Endometrial microvascular endothelial cells (primary cell): ENCODE measurements around the gene PPTC7. TPM values are rescaled to one million over a fixed set of nuclear protein-coding genes. Genes with fewer than 3 reads are reported as not detected.
"Not testable (repeated sequence)": the region's sequence is repeated elsewhere in the genome, so short reads cannot be mapped to it uniquely, and the experiment has no call there.

ENCODE experiments used
- in situ Hi-C: cut with HindIII; loops from 2 replicates; pipeline ENCODE4 v1.10.0; 2017; ENCODE audit warnings: low sequenced_read_pairs, low pct_unique_long_range_greater_than_20kb; ENCODE audit errors: inconsistent ontology term
- total RNA-seq: library from RNA; depleted of rRNA; stranded (reverse); fragments of >200 nt; gene quantifications from one replicate; pipeline ENCODE4 v1.2.3, GENCODE V29; 2015; ENCODE audit errors: inconsistent ontology term

The PPTC7 gene
- total RNA-seq, 1 donor from 2014 or later, result 11.3 TPM

- in situ Hi-C loops, result no loop called here
These were observed 16.9 kb downstream of the PPTC7 start for GRCh38 chr12:110565894-110566871.

DNA sequence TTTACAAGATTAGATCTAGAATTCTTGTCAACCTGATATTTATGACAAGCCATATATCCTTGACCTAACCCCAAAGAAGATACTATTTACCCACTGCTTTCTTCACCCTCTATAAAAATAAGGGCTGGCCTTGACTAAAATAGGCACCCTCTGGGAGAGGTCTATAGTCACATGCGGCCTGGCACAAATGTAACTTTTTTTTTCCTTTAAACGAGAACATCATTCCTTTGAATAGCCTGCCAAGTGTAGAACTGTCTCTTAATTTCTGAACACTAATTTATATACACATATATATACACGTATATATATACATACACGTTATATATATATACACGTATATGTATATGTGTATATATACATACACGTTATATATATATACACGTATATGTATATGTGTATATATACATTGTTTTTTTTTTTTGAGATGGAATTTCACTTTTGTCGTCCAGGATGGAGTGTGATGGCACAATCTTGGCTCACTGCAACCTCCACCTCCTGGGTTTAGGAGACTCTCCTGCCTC is 18.6 kb downstream of the PPTC7 start:
- in situ Hi-C loops, result no loop called here

DNA sequence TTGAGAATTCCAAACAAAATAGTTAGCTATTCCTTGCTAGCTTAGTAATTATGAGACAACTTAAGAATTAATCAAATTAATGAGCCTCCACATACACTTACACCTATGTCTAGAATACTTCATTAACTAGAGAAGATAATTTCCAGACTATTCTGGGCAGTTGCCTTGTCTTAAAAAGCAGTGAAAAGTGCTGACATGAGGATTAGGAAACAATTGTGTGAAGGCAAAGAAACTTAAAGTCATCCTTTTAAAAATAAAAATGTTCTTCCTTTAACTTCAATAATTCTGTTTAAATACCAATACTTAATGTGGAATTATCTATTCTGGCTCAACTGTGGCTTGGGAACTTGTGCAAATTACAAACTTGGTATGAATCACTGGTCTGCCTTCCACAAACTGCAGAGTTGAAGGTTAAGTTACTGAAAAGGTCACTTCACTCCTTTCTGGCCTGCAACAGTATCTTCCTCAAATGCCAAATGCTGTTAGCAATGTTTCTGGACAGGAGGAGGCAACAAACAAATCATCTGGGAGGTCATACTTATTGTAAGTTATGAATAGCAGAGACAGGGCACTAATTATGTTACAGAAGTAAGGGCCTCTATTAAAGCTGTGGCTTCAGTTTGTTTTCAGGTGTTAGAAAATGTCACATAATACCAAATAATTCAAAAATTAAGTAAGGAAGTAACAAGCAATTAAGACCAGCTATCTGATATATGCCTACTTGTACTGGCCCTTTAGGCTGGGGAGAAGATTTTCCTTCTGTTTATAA is 19.2 kb downstream of the PPTC7 start:
- in situ Hi-C loops, result no loop called here

GRCh38 chr12:110562386-110562785 is 20.7 kb downstream of the PPTC7 start:
- in situ Hi-C loops, result not testable (repeated sequence)

GRCh38 chr12:110561471-110562201 is 21.5 kb downstream of the PPTC7 start:
- in situ Hi-C loops, result no loop called here

- in situ Hi-C loops, result no loop called here
These were observed 22.2 kb downstream of the PPTC7 start for GRCh38 chr12:110560946-110561345.

DNA sequence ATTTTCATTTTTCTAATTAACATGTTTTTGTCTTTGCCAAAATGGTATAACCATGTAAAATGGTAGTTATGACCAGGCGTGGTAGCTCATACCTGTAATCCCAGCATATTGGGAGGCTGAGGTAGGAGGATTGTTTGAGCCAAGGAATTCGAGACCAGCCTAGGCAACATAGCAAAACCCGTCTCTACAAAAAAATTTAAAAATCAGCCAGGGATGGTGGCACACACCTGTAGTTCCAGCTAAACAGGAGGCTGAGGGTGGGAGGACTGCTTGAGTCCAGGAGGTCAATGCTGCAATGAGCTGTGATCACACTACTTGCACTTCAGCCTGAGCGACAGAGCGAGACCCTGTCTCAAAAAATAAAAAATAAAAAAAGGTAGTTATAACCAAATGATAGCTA is 23.1 kb downstream of the PPTC7 start:
- in situ Hi-C loops, result no loop called here

DNA sequence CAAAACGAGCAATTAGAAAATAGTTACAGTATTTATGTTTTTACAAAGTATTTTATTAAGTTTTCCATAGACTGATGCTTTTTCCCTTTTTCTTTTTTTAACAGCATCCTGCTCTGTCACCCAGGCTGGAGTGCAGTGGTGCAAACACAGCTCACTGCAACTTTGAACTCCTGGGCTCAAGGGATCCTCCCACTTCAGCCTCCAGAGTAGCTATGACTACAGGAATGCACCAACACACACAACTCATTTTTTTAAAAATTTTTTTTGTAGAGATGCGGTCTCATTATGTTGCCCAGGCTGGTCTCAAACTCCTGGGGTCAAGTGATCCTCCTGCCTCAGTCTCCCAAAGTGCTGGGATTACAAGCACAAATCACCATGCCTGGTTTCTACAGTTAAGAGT is 24.2 kb downstream of the PPTC7 start:
- in situ Hi-C loops, result not testable (repeated sequence)

DNA sequence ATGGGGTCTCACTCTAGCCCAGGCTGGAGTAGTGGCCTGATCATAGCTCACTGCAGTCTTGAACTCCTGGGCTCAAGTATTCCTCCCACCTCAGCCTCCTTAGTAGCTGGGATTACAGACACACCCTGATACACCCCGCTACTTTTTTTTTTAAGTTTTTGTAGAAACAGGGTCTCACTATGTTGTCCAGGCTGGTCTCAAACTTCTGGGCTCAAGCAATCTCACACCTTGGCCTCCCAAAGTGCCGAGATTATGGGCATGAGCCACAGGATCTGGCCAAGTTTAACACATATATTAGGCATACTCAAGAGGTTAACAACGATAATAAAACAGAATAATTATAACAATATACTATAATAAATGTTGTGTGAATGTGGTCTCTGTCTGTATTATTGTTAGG is 25.8 kb downstream of the PPTC7 start:
- in situ Hi-C loops, result no loop called here

DNA sequence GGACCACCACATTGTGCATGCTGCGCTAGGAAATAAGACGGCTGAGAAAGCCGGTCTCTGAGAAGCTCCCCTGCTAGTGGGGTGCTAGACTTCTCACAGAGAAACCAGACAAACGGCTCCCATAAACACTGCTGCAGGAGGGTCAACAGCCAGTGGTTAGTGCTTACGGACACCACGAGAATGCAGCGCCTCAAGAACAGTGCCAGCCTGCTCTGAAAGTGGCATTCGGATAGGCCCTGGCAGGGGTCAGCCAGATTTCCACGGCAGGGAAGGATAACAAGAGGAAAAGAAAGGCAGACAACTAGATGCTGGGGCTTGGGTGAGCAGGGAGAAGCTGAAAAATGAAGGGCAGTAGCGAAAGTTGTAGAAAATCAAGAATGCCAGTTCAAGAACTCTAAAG is 26.4 kb downstream of the PPTC7 start:
- in situ Hi-C loops, result no loop called here

DNA sequence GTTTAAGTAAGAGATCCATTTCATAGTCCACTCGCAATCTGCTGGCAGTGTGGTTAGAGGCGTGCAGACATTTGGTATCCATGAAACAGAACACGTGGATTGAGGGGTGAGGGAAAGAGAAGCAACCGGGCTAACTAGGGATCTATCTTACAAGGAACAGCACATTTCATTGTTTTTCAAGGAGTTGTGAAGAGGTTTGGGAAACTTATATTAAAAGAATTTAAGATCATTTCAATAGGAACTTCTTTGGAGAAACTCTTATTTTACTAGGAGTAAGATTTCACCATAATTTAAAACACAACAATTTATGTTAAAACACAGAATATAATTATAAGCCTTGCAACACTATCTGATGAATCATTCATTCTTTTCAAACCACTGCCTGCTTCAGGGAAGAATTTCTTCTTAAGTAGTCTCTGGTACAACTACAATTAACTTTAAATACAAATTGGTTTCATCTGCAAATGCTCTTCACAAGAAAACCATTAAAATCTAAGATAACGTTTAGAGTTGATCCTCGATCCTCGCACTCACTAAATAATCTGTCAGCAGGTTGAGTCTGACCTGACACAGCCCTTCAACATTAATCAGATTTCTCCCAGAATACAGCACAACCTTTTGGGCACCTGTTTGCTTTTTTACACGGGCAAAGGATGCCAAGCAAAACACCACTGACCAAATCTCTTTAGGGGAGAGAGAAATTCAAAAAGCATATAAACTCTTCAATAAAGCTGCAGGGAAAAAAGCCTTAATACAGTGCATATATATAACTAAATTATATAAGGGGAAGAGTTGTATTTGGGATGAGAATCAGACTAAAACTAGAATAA is 27.3 kb downstream of the PPTC7 start:
- in situ Hi-C loops, result no loop called here

DNA sequence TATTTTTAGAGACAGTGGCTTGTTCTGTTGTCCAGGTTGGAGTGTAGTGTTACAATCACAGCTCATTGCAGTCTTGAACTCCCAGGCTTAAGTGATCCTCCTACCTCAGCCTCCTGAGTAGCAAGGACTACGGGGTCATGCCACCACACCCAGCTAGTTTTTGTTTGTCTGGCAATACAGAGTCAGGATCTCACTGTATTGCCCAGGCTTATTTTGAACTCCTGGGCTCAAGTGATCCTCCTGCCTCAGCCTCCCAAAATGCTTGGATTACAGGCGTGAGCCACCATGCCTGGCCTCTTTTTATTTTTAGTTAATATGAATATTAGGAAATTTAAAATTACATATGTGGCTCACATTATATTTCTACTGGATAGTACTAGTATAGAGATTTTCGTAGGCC is 28.9 kb downstream of the PPTC7 start:
- in situ Hi-C loops, result no loop called here

DNA sequence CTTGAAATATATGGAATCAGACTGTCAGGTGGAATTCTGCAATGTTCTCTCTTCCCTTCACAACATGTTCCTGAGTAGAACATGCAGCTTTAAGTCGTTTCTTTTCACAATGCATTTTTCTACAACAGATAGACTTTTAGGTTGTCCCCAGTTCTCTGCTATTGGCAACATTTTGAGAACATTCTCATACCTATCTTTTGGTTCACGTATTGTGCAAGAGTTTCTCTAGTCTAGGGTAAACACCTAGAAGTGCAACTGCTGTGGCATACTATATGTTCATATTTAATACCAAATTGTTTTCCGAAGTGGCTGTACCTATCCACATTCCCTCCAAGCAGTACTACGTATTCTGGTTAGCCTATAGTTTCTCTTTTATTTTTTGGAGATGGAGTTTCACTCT is 32.1 kb downstream of the PPTC7 start:
- in situ Hi-C loops, result no loop called here

GRCh38 chr12:110549716-110550115 is 33.4 kb downstream of the PPTC7 start:
- in situ Hi-C loops, result no loop called here

- in situ Hi-C loops, result no loop called here
These were observed 34.4 kb downstream of the PPTC7 start for GRCh38 chr12:110548678-110549077.

GRCh38 chr12:110547090-110547489 is 36.0 kb downstream of the PPTC7 start:
- in situ Hi-C loops, result no loop called here

DNA sequence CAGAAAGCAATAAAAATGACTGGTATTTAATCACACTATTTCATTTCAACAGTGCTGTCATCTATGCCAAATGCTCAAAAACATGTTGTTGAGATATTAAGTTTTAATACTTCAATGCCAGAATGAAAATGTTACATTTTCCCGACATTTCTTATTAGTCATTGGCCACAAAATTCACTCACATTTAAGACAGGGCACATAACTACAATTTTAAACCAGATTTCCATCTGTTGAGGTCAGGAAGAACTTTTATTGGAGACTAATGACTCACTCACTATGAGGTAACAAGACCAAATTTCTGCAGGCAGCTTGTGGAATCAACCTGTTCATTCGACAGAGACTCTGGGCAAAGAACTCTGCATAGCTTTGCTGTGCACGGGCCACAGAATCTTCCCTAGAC is 36.8 kb downstream of the PPTC7 start:
- in situ Hi-C loops, result no loop called here

DNA sequence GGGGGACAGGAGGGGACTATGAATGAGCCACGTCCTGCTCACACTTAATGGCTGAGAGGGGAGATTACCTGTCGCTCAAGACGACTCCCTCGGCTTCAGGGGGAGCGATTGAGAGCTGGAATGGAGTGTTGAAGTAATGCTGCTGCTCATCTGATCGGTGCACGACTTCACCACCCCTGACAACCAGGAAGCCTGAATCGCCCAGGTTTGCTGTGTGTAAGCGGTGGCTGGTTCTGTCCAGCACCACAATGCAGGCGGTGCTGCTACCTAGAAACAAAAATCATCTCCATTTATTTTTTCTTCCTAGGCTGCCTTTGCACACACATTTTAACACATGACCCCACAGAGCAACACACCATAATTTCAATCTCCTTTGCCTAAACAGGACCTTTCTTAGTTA is 37.3 kb downstream of the PPTC7 start:
- in situ Hi-C loops, result no loop called here
